Fibroblast of gingiva (primary cell): ENCODE data around the gene TLCD4.
"Not testable (repeated sequence)": the region's sequence is repeated elsewhere in the genome, so short reads cannot be mapped to it uniquely, and the experiment has no call there.

Experiments
- DNase-seq: peaks from one replicate; pipeline ENCODE4 v3.0.0-alpha.2; 2011; ENCODE audit warnings: low read depth

Gene TLCD4

GRCh38 chr1:95154096-95154495 lies 36.9 kb downstream of the TLCD4 start:
- no peak for DNase-seq

DNA sequence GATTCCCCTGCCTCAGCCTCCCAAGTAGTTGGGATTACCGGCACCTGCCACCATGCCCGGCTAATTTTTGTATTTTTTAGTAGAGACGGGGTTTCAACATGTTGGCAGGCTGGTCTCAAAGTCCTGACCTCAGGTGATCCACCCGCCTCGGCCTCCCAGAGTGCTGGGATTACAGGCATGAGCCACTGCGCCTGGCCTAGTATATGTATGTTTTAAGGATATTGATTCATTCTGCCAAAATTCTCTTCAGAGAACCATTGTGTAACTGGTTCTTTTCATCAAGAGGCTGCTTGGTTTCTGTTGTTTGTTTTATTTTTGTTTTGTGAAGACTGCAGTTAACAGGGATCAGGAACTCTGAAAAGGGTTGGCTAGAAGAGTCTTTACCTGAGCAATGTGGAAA lies 48.4 kb downstream of the TLCD4 start:
- DNase-seq = not testable (repeated sequence)
